ENCODE results near the gene VPS25. TPM values are rescaled to one million over a fixed set of nuclear protein-coding genes. Genes with fewer than 3 reads are reported as not detected.

The VPS25 gene
- total RNA-seq, 4 donors from 2014 or later = 44.3 to 53.4 (median 48.4) TPM

- no peak for TF ChIP-seq CTCF (IDR thresholded peaks at IDR 0.05)
- peak; percentile 61 for DNase-seq (ENCODE audit: low spot score)
- ATAC-seq (ENCODE audit: low FRiP score) = peak; percentile 96
These were observed 28.2 kb upstream of the VPS25 start, which contains the start of gene EZH1 for GRCh38 chr17:42744806-42745617. Gene EZH1 (minus strand): TSS chr17:42745040. CDS start chr17:42728941, 16,099 bp downstream.

GRCh38 chr17:42748202-42748907 lies 24.9 kb upstream of the VPS25 start:
- TF ChIP-seq CTCF (IDR thresholded peaks at IDR 0.05) = no peak
- ATAC-seq (ENCODE audit: low FRiP score) = no peak
- no peak for DNase-seq (ENCODE audit: low spot score)

DNA sequence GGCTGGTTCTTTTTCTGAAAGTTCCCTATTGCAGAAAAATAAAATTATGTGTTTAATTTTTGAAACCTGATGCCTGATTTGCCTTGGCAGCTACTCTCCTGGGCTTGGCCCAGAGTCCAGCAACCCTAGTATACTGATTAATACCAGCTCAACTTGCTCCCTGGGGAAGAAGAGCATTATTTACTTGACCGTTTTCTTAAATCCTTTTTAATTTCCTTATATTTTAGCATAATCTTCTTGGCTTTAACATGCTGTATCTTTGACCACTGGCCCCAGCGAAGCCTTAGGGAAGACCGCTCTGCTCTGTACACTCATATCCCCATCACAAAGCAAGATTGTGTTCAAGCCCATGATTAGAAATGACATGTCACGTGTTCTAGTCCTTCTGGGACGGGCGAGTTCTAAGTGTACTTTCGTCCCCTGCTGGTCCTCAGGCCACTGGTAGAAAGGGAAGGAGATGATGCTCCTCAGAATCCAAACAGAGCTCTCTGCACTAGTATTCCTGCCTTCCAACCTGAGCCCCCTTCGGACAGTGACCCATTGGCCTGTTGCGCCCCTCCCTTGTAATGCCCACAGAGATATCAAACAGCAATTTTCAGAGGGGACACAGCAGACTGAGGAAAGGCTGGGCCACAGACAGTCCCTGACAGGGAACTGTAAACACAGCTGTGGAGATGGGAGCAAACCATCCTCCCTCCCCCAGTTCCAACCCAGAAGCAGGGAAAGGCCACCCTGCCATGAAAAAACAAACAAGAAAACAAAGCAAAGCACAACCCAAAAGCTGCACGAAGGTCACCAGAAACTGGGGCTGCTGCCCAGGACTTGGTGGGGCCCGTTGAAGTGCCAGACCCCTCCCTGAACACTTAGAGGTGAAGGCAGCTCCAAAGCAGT lies 24.1 kb upstream of the VPS25 start:
- no peak for TF ChIP-seq CTCF (IDR thresholded peaks at IDR 0.05)
- no peak for DNase-seq (ENCODE audit: low spot score)
- ATAC-seq (ENCODE audit: low FRiP score) = no peak

GRCh38 chr17:42750739-42751344 lies 22.4 kb upstream of the VPS25 start:
- ATAC-seq (ENCODE audit: low FRiP score) (no peak), DNase-seq (ENCODE audit: low spot score) (no peak)
- TF ChIP-seq CTCF (IDR thresholded peaks at IDR 0.05) = no peak

DNA sequence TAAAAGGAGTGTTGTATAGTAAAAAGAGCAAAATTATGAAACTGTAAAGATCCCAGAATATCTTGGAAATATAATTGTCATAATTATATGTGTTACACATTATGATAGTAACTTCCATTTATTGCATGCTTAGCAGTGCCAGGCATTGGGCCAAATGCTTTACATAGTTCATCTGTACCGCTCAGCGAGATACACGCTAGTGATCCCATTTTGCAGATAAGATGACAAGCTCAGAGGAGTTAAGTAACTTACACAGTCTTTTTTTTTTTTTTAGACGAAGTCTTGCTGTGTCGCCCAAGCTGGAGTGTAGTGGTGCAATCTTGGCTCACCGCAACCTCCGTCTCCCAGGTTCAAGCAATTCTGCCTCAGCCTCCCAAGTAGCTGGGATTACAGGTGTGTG lies 21.6 kb upstream of the VPS25 start:
- TF ChIP-seq CTCF (IDR thresholded peaks at IDR 0.05) = no peak
- no peak for ATAC-seq (ENCODE audit: low FRiP score)

DNA sequence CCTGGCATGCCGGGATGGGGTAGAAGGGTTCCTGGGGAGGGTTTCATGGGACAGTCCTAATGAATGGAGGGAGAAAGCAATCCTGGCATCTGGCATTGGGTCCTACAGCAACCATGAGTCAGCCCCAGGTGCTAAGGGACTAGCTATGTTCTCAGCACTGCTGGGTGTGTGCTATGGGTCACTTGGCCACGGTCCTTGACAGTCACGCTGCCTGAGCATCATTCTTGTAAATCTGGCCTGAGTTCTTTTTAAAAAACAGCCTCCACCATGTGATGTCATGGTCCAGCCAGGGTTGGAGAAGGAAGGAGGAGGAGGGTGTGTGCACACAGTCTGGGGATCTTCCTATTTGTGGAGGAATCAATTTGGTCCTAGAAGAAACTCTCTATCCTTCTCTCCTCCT lies 18.5 kb upstream of the VPS25 start:
- TF ChIP-seq CTCF (IDR thresholded peaks at IDR 0.05) = no peak
- DNase-seq (ENCODE audit: low spot score) (no peak), ATAC-seq (ENCODE audit: low FRiP score) (peak; percentile 46)

More for the DNA sequence above, 21.6 kb upstream of the VPS25 start:
- no peak for DNase-seq (ENCODE audit: low spot score)

Data from omental fat pad (tissue), 4 donors.